M059J (cell line): Measurements from ENCODE around the gene ASMTL. TPM values are rescaled to one million over a fixed set of nuclear protein-coding genes. Genes with fewer than 3 reads are reported as not detected.
"Not testable (repeated sequence)": the region's sequence is repeated elsewhere in the genome, so short reads cannot be mapped to it uniquely, and the experiment has no call there.

Experiments
- DNase-seq: peaks from one replicate; pipeline ENCODE4 v3.0.0-alpha.2; 2012; ENCODE audit warnings: low read depth
- total RNA-seq: library from RNA; depleted of rRNA; stranded (reverse); fragments of >200 nt; shearing (Covaris generic); gene quantifications from 2 replicates; pipeline ENCODE4 v1.2.3, GENCODE V29; 2014

ASMTL gene
- total RNA-seq, 1 experiment from 2014 or later = 7.2 TPM

DNA sequence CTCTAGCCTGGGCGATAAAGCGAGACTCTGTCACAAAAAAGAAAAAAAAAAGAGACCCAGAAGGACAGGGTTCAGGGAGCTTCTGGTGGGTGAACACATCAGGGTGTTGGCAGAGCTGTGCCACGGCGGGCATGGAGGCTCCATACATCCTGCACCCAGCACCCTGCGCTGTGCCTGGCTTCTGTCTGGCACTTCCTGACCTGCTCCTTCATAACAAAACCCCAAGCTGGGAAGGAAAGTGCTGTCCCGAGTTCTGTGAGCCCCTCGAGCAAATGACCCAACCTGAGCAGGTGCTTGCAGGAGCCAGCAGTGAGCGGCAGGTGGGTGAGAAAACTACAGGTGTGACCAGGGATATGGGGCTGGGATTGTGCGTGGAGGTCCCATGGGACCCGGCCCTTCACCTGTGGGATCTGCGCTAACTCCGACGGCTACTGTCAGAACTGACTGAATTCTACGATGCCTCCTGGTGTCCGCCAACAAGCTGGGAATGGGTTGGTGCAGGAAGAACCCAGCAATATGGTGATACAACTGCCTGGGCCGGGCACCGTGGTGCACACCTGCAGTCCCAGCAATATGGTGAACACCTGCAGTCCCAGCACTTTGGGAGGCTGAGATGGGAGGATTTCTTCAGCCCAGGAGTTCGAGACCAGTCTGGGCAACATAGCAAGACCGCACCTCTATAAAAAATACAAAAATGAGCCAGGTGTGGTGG lies 18.9 kb downstream of the ASMTL start:
- DNase-seq = no peak

DNA sequence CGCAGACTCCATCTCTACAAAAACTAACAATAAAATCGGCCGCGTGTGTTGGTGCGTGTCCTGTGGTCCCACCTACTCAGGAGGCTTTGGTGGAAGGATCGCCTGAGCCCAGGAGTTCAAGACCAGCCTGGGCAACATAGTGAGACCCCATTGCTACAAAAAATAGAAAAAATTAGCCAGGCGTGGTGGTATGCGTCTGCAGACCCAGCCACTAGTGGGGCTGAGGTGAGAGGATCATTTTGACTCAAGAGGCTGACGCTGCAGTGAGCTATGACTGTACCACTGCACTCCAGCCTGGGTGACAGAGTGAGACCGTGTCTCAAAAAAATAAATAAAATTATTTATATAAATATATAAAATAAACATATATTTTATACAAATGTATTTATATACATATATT lies 22.3 kb downstream of the ASMTL start:
- DNase-seq = no peak

DNA sequence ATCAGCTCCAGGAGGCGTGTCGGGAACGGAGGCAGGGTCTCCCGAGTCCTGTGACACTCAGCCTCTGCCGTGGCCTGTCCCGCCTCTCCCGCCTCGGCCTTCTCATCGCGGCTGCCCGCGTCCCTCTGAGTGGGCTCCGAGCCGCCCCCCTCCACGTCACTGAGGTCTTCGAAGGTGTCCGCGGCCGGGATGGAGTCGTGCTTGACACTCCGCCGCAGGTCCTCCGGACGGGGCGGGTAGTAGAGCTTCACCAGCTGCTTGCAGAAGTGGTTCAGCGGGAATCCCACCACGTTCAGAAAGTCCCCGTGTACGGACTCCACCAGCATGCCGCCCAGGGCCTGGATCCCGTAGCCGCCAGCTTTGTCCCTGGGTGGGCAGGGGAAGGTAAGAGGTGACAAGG lies 25.0 kb downstream of the ASMTL start:
- no peak for DNase-seq

DNA sequence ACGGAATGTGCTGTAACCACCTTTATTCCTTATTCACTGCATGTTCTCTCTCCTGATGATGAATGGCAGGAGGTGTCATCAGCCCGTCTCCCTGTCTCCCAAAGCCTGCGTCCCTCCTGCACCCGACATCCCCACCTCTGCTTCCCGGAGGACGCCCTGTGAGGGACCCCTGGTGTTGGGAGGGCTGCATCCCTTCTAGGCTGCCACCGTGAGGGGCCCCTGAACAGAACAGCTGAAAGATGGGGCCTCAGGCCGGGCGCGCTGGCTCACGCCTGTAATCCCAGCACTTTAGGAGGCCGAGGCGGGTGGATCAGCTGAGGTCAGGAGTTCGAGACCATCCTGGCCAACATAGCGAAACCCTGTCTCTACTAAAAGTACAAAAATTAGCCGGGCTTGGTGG lies 26.4 kb downstream of the ASMTL start:
- DNase-seq = not testable (repeated sequence)

DNA sequence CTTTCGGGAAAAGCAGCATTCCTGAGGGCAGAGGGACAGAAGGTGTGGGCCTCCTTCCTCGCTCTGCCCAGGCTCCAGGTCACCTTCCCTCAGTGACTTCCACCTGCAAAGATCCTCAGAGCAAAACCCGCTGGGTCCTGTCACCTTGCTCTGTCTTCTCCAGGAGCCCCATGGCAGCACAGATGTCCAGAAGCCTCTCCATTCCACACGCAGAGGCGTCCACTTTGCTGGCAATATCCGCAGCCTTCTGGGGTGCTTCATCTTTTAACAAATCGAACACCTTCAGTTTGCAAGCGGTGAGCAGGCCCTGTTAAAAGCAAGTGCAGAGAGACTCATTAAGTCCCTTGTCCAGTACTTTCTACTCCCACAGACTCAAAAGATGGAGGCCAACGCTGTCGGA lies 27.3 kb downstream of the ASMTL start:
- no peak for DNase-seq

DNA sequence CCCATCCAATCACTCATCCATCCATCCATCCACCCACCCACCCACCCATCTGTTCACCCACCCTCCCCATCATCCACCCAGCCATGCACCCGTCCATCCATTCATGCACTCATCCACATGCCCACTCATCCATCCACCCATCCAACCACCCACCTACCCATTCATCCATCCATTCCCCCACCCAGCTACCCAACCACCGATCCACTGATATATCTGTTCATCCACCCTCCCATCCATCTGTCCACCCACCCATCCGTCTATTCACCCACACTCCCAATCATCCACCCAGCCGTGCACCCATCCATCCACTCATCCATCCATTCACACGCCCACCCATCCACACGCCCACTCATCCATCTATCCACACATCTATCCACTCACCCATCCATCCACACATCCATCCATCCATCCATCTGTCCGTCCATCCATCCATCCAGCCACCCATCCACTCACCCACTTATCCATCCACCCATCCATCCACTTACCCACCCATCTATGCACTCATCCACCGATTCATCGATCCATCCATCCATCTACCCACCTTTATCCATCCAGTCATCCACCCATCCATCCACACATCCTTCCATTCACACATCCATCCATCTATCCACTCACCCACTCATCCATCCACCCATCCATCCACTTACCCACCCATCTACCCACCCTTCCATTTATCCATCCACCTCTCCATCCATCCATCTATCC lies 28.4 kb downstream of the ASMTL start:
- DNase-seq = no peak

DNA sequence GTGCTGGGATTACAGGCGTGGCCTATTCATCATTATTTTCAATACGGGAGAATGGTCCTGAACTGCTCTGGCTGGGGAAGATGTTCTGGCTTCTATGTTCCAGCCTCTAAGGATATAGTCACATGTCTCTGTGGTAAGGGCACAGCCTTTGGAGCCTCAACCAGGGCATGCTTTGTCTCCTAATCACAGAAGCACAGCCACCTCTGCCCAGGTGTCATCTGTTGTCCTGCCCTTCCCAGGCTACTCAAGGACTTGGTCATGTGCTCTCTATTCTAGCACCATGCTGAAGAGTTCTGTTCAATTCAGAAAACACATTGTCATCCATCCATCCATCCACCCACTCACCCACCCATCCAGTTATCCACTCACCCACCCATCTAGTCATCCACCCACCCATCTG lies 29.5 kb downstream of the ASMTL start:
- no peak for DNase-seq

DNA sequence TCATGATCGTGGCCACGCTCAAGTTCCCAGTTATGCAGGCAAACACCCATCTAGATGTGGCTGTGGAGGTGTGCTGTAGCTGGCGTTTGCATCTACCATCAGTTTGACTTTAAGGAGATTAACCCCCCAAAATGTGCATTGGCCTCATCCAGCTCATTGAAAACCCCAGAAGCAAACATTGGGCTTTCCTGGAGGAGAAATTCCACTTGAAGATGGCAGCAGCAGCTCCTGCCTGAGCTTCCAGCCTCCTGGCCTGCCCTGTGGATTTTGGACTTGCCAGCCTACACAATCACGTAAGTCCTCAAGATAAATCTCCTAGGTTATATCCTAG lies 30.6 kb downstream of the ASMTL start:
- DNase-seq = no peak

DNA sequence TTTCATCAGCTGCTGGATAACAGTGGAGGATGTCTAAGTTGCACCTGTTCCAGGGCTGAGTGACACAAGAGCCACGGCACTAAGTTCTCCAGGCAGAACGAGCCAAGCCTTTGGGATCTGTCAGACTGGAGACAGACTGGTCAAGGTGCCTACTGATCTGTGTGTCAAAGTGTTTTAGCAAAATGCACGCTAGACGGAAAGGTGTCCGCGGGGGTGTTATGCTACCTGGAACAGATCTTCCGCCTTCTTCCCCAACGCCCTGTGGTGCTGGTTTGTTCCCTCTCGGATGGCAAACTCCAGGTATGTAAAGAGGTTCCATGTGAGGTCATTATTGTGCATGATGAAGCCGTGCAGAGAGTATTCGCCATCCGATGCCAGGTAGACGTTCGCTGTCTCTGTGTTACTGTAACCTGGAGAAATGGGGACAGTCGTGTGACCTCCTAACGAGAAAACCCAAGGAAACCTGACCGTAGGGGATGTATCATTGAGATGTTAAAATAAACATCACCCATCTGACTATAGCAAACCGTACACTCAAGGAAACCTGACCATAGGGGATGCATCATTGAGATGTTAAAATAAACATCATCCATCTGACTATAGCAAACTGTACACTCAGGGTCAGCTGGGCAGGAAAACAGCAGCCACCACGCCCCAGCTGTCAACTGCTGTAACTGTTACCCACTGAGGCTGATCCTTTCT lies 31.1 kb downstream of the ASMTL start:
- DNase-seq = no peak

DNA sequence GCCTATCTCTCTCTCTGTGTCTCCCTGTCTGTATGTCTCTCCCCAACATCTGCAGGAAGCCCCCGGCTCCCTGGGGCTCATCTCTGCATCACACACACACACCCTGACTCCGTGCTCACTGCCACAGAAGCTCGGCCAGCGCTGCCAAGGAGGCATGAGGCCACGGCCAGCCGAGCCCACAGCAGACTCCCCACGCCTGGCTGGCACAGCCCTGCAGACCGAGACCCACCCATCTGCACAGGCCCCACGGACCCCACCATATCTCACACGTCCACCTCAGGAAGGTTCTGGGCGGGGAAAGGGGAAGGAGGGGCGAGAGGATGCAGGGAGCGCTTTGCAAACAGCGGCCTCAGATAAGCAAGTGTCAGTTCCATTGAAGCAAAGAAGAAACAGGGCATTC lies 32.3 kb downstream of the ASMTL start:
- no peak for DNase-seq

DNA sequence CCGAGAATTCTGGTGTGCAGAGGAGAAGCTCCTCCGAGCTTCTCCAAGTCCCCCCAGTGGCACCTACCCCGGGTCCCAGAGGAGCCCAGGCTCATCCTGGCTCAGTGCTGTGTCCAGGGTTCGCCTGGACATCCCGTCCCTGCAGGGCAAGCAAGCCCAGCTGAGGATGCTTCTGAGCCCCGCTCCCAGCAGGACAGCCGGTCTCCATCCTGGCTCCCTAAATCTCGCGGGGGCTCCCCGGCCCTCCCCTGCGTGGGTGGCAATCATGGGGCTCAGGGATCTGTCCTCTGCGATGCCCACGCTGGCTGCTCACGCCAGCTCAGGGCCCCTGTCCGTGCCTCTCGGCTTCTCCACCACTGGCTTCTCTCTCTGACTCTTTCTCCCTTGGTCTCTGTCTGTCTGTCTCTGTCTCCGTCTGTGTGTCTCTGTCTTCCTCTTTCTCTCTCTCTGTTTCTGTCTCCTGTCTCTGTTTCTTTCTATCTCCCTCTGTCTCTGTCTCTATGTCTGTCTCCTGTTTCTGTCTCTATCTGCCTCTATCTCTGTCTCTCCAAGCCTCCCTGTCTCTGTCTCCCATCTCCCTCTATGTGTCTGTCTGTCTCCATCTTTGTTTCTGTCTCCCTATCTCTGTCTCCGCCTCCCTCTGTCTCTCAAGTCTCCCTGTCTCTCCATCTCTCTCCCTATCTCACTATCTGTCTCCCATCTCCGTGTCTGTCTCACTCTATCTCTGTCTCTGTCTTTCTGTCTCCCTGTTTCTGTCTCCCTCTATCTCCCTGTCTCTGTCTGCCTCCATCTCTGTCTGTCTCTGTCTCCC lies 33.0 kb downstream of the ASMTL start:
- no peak for DNase-seq

DNA sequence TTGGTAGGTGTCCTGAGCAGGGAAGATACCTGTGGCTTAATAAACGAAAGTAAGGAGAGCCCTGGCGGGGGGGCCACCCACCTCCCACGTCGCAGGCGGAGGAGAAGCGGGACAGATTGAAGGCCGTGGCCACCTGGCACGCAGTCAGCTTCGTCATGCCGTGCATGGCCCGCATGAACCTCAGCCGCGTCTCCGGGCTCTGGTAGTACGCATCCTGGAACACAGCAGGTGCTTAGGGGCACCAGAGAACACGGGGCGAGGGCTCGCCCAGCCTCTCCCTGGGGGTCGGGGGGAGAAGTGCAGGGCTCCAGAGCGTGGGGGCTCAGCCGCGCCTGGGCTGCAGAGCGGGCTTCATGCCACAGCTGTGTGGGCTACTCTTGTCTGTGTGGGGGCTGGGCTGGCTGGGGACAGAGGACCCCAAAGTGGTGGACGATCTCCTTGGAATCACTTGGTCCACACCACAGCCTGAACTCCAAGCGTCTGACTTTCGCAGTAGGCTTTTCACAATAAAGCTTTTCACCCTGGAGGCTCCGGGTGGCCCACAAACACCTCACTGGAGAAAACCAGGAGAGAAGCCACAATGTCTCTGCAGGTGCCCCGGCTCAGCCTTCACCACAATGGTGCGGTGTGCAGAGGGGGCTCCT lies 33.7 kb downstream of the ASMTL start:
- DNase-seq = no peak

DNA sequence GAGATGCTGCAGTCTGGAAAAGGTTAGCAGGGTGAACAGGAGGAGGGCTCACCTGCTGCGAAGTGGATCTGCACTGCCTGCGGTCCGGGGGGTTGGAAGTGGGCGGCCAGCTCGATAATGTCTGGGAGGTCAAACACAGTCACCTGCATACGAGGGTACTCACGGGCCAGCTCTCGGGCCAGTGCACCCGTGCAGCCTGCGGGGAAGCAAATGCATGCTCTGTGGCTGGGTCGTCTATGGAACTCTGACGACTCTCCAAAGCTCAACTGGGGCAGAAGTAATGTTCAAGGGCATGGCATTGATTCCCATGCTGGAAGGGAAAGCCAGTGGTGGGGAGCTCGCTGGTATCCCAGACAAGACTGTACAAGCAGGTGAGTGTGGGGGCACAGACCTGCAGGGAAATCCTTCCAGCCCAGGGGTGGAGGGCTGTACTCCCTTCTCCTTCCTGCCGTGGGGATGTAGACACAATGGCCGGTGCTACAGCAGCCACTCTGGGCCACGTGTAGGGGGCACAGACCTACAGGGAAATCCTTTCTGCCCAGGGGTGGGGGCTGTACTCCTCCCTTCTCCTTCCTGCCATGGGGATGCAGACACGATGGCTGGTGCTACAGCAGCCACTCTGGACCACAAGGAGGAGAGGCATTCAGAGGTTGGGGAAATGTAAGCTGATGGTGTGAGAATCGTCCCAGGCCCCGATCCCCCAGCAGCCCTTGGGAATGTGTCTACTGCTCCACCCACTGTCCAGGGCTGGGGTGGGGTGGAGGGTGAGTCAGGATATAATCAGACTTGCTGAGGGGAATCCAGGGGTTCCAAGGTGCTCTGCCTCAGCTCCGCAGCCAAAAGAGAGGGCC lies 34.6 kb downstream of the ASMTL start:
- no peak for DNase-seq

DNA sequence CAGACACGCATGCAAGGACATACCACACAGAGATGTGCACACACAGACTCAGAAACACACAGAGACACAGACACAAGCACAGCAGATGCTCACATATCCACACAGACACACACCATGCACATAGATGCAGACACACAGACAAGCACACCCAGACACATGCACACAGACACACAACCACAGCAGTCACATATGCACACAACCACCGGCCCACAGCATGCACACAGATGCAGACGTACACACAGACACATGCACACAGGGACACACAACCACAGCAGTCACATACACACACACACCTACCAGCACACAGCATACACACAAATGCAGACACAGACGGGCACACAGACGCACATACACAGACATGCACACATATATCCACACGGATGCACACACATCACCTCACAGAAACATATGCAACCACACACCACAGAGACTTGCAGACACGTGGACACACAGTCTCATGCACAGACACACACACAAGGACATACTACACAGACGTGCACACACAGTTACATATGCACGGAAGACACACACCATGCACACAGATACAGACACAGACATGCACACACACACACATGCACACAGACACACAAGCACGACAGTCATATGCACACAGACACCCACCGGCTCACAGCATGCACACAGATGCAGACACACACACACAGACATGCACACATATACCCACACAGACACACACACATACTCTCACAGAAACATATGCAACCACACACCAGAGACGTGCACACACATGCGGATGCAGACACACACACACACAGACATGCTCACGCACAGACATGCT lies 35.5 kb downstream of the ASMTL start:
- DNase-seq = no peak

DNA sequence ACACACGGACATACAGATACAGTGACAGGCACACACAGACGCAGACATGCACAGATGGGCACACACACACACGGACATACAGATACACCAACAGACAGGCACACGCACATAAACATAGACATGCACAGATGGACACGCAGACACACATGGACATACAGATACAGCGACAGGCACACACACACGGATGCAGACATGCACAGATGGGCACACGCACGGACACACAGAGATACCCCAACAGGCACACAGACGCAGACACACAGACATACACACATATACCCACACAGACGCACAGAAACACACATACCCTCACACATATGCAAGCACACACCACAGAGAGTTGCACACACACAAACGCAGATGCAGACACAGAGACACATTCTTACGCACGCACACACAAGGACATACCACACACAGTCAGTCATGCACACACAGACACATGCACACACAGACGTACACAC lies 36.4 kb downstream of the ASMTL start:
- no peak for DNase-seq

DNA sequence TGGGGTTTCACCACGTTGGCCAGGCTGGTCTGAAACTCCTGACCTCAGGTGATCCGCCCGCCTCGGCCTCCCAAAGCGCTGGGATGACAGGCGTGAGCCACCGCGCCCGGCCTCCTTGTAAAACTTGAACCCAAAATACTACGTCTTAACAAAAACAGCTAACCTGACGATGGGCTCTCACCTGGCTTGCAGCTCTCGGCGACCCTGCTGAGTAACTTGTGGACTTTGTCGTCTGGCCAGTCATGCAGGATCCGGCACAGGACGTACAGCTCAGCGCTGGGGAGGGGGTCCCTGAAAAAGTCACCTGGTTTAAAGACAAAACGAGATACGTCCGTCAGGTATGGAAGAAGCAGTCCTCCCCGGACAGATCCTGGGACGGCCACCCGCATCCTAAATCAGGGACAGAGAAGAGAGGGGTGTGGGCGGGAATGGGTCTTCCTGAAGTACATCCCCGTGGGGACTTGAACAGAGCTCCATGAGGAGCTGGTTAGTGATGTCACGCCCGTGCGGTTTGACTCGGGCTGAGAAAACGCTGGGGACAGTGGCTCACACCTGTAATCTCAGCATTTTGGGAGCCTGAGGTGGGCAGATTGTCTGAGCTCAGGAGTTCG lies 40.1 kb downstream of the ASMTL start:
- no peak for DNase-seq

DNA sequence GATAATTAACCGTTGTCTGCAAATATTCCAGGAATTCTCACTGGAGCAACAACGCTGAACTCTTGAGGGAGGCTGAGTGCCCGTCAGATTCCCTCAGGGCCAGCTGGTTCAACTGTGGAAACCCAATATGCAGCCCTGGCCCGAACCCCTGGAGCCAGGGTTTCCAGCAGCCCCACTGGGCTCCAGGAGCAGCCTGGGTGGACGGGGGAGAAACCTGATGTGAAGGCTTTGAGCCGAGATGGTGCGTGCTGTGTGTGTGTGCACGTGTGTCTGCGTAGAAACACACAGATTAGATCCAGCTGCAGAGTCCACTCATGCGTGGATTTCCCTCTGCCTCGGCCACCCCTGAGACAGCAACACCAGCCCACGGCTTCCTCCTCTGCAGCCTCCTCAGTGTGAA lies 41.4 kb downstream of the ASMTL start:
- DNase-seq = no peak

DNA sequence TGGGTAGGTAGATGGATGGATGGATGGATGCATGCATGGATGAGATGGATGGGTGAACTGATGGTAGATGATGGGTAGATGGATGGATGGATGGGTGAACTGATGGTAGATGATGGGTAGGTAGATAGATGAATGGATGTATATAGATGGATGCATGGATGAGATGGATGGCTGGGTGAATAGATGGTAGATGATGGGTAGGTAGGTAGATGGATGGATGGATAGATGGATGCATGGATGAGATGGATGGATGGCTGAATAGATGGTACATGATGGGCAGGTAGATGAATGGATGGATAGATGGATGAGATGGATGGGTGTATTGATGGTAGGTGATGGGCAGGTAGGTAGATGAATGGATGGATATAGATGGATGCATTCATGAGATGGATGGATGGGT lies 45.7 kb downstream of the ASMTL start:
- no peak for DNase-seq

DNA sequence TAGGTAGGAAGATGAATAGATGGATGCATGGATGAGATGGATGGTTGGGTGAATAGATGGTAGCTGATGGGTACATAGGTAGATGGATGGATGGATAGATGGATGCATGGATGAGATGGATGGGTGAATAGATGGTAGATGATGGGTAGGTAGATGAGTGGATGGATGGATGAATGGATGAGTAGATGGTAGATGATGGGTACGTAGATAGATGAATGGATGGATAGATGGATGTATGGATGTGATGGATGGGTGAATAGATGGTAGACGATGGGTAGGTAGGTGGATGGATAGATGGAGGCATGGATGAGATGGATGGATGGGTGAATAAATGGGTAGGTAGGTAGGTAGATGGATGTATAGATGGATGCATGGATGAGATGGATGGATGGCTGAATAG lies 46.9 kb downstream of the ASMTL start:
- not testable (repeated sequence) for DNase-seq
